NT2/D1 (cell line): ENCODE results near the gene NFE2L1.
"Not testable (repeated sequence)": the region's sequence is repeated elsewhere in the genome, so short reads cannot be mapped to it uniquely, and the experiment has no call there.

Source experiments
- SUZ12 ChIP-seq: IDR thresholded peaks from 2 replicates; pipeline ENCODE4 v1.6.1; 2011; ENCODE audit not compliant: insufficient read length, insufficient read depth; ENCODE audit errors: extremely low read depth
- YY1 ChIP-seq: IDR thresholded peaks from 2 replicates; pipeline ENCODE4 v1.6.1; 2011; ENCODE audit not compliant: insufficient read length, insufficient read depth
- ZNF274 ChIP-seq: IDR thresholded peaks from 2 replicates; pipeline ENCODE4 v1.6.1; 2011; ENCODE audit warnings: mild to moderate bottlenecking, low read depth, low read length

DNA sequence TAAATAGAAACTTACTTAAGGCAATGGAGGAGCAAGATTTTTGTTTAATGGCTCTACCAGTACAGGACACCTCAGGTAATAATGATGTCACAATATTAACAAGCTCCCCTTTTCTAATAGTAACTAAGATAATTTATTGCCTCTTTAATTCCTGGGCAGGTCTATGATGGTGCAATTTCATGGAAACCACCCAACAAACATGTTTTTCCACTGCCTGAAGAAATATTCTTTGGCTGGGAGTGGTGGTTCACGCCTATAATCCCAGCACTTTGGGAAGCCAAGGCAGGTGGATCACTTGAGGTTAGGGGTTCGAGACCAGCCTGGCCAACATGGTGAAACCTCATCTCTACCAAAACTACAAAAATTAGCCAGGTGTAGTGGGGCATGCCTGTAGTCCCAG lies 19.6 kb downstream of the NFE2L1 start:
- not testable (repeated sequence) for TF ChIP-seq ZNF274, YY1, SUZ12
